MM.1S (cell line): ENCODE results near the gene SAMD14.

Source experiments
- DNase-seq: peaks from one replicate; pipeline ENCODE4 v3.0.0-alpha.2; 2015
- H2AFZ ChIP-seq: fragments of 300-600 bp; sonication (generic); 2 replicates; pipeline ENCODE4 v1.6.0; 2016; ENCODE audit warnings: antibody characterized with exemption, low read length
- H3F3A ChIP-seq: fragments of 300-600 bp; sonication (generic); 2 replicates; pipeline ENCODE4 v1.6.1; 2016; ENCODE audit warnings: mild to moderate bottlenecking, antibody characterized with exemption, low read length, moderate library complexity, mixed read lengths; ENCODE audit not compliant: insufficient read depth
- H3K27ac ChIP-seq: fragments of 300-600 bp; sonication (generic); 2 replicates; pipeline ENCODE4 v1.5.1; 2016; ENCODE audit warnings: mild to moderate bottlenecking, low read length
- H3K27me3 ChIP-seq: fragments of 300-600 bp; sonication (generic); replicated peaks from 2 replicates; pipeline ENCODE4 v1.6.0; 2016; ENCODE audit warnings: low read length; ENCODE audit not compliant: insufficient read depth
- H3K36me3 ChIP-seq: fragments of 300-600 bp; sonication (generic); replicated peaks from 2 replicates; pipeline ENCODE4 v1.6.1; 2016; ENCODE audit warnings: mild to moderate bottlenecking, low read length, mixed read lengths; ENCODE audit not compliant: insufficient read depth
- H3K4me1 ChIP-seq: fragments of 300-600 bp; sonication (generic); 2 replicates; pipeline ENCODE4 v1.6.1; 2016; ENCODE audit warnings: low read length, mixed read lengths
- H3K4me2 ChIP-seq: fragments of 300-600 bp; sonication (generic); 2 replicates; pipeline ENCODE4 v1.6.0; 2016; ENCODE audit warnings: low read depth, low read length
- H3K4me3 ChIP-seq: fragments of 300-600 bp; sonication (generic); 2 replicates; pipeline ENCODE4 v1.5.1; 2016; ENCODE audit warnings: low read length, mixed read lengths
- H3K79me2 ChIP-seq: fragments of 300-600 bp; sonication (generic); 2 replicates; pipeline ENCODE4 v1.6.1; 2016; ENCODE audit warnings: mixed run types, low read length, mixed read lengths
- H3K9ac ChIP-seq: fragments of 300-600 bp; sonication (generic); 2 replicates; pipeline ENCODE4 v1.6.1; 2016; ENCODE audit warnings: low read length, mixed read lengths
- H3K9me2 ChIP-seq: fragments of 300-600 bp; sonication (generic); replicated peaks from 2 replicates; pipeline ENCODE4 v1.6.1; 2016; ENCODE audit warnings: mild to moderate bottlenecking, low read length, mixed read lengths; ENCODE audit not compliant: insufficient read depth
- H3K9me3 ChIP-seq: fragments of 300-600 bp; sonication (generic); replicated peaks from 2 replicates; pipeline ENCODE4 v1.6.1; 2016; ENCODE audit warnings: mild to moderate bottlenecking, low read length, mixed read lengths; ENCODE audit not compliant: insufficient read depth
- H4K20me1 ChIP-seq: fragments of 300-600 bp; sonication (generic); 2 replicates; pipeline ENCODE4 v1.6.1; 2016; ENCODE audit warnings: mild to moderate bottlenecking, low read length, moderate library complexity, mixed read lengths; ENCODE audit not compliant: insufficient read depth
- CTCF ChIP-seq: fragments of 300-600 bp; sonication (generic); IDR thresholded peaks from 2 replicates; pipeline ENCODE4 v1.5.1; 2016; ENCODE audit warnings: antibody characterized with exemption, low read length, mixed read lengths
- EZH2 ChIP-seq: fragments of 300-600 bp; sonication (generic); optimal IDR thresholded peaks from 2 replicates; pipeline ENCODE3; 2017; ENCODE audit warnings: low read depth, mild to moderate bottlenecking, antibody characterized with exemption, low read length, mixed read lengths
- EZH2phosphoT487 ChIP-seq: fragments of 300-600 bp; sonication (generic); IDR thresholded peaks from 2 replicates; pipeline ENCODE4 v1.6.1; 2018; ENCODE audit warnings: antibody characterized with exemption, low read length

The SAMD14 gene

GRCh38 chr17:50105811-50106210, 24.1 kb downstream of the SAMD14 start:
- H2AFZ ChIP-seq, result no peak overlapping the region
- no peak for TF ChIP-seq EZH2
- TF ChIP-seq CTCF, result no peak
- TF ChIP-seq EZH2phosphoT487, result no peak
- no peaks in the 10 kb centered on the region for H3K9me3 ChIP-seq
- H3F3A ChIP-seq, result no peaks in the 10 kb centered on the region
- H3K36me3 ChIP-seq, result no peaks in the 10 kb centered on the region
- no peak overlapping the region for H3K4me3 ChIP-seq
- no peak overlapping the region for H3K27ac ChIP-seq
- H3K4me1 ChIP-seq, result no peaks in the 10 kb centered on the region
- no peak overlapping the region for H3K4me2 ChIP-seq
- no peaks in the 10 kb centered on the region for H3K27me3 ChIP-seq
- no peaks in the 10 kb centered on the region for H3K9me2 ChIP-seq
- no peaks in the 10 kb centered on the region for H4K20me1 ChIP-seq
- no peak overlapping the region for H3K9ac ChIP-seq
- no peaks in the 10 kb centered on the region for H3K79me2 ChIP-seq
- DNase-seq, result no peak

- H3K27ac ChIP-seq, result no peak overlapping the region
- no peaks in the 10 kb centered on the region for H3K27me3 ChIP-seq
- no peak for DNase-seq
- no peaks in the 10 kb centered on the region for H3K9me2 ChIP-seq
- H3K9ac ChIP-seq, result no peak overlapping the region
- H2AFZ ChIP-seq, result no peak overlapping the region
- H3K4me1 ChIP-seq, result no peaks in the 10 kb centered on the region
- no peaks in the 10 kb centered on the region for H3K9me3 ChIP-seq
- no peak overlapping the region for H3K4me2 ChIP-seq
- H3F3A ChIP-seq, result no peaks in the 10 kb centered on the region
- TF ChIP-seq CTCF (no peak), EZH2 (no peak), EZH2phosphoT487 (no peak)
- H3K36me3 ChIP-seq, result no peaks in the 10 kb centered on the region
- H3K79me2 ChIP-seq, result no peaks in the 10 kb centered on the region
- H4K20me1 ChIP-seq, result no peaks in the 10 kb centered on the region
- no peak overlapping the region for H3K4me3 ChIP-seq
These were observed 26.0 kb downstream of the SAMD14 start for GRCh38 chr17:50103941-50104340.

- TF ChIP-seq CTCF (no peak), EZH2 (no peak), EZH2phosphoT487 (no peak)
- no peaks in the 10 kb centered on the region for H3K27me3 ChIP-seq
- no peaks in the 10 kb centered on the region for H4K20me1 ChIP-seq
- no peak overlapping the region for H2AFZ ChIP-seq
- H3K9me3 ChIP-seq, result no peaks in the 10 kb centered on the region
- no peak for DNase-seq
- H3F3A ChIP-seq, result no peaks in the 10 kb centered on the region
- no peak overlapping the region for H3K9ac ChIP-seq
- no peak overlapping the region for H3K4me3 ChIP-seq
- no peaks in the 10 kb centered on the region for H3K4me1 ChIP-seq
- no peaks in the 10 kb centered on the region for H3K79me2 ChIP-seq
- no peaks in the 10 kb centered on the region for H3K36me3 ChIP-seq
- H3K4me2 ChIP-seq, result no peak overlapping the region
- H3K27ac ChIP-seq, result no peak overlapping the region
- no peaks in the 10 kb centered on the region for H3K9me2 ChIP-seq
These were observed 26.7 kb downstream of the SAMD14 start for GRCh38 chr17:50103252-50103651.
